PC-3 (cell line): ENCODE results near the gene KDM4B. TPM values are rescaled to one million over a fixed set of nuclear protein-coding genes. Genes with fewer than 3 reads are reported as not detected.

Source experiments
- ATAC-seq: fragments of 200-7000 bp; cut with Tn5 transposase; 2 replicates; pipeline ENCODE4 v1.9.1; 2020; ENCODE audit warnings: mild to moderate bottlenecking, moderate library complexity
- BruUV-seq: library from RNA; stranded (reverse); fragments of 400-500 nt; replicated peaks from 2 replicates; lab custom pipeline; 2021; lab: Mats Ljungman, UMichigan
- CTCF ChIA-PET: fragments of 300-600 bp; sonication (Branson Sonifier 250); formaldehyde crosslinking; loops from one replicate; lab custom pipeline; 2022; ENCODE audit warnings: antibody characterized with exemption; lab: Charles Lee
- POLR2A ChIA-PET: fragments of 300-600 bp; sonication (Branson Sonifier 250); formaldehyde crosslinking; loops from one replicate; lab custom pipeline; 2022; ENCODE audit warnings: antibody characterized with exemption; ENCODE audit not compliant: unreplicated experiment; lab: Charles Lee
- DNase-seq: peaks from one replicate; pipeline ENCODE4 v3.0.0-alpha.2; 2015
- H2AFZ ChIP-seq: fragments of 300-600 bp; sonication (generic); 2 replicates; pipeline ENCODE4 v1.6.0; 2016; ENCODE audit warnings: antibody characterized with exemption, low read length
- H3F3A ChIP-seq: fragments of 300-600 bp; sonication (generic); one replicate; pipeline ENCODE4 v1.6.0; 2017; ENCODE audit warnings: antibody characterized with exemption, low read length, control low read depth, mild to moderate bottlenecking; ENCODE audit not compliant: unreplicated experiment
- H3K27ac ChIP-seq: fragments of 300-600 bp; sonication (generic); 2 replicates; pipeline ENCODE4 v1.5.1; 2016; ENCODE audit warnings: mild to moderate bottlenecking, low read length
- H3K27me3 ChIP-seq: fragments of 300-600 bp; sonication (generic); 2 replicates; pipeline ENCODE4 v1.6.1; 2016; ENCODE audit warnings: low read length, mixed read lengths
- H3K36me3 ChIP-seq: fragments of 300-600 bp; sonication (generic); 2 replicates; pipeline ENCODE4 v1.6.1; 2016; ENCODE audit warnings: low read depth, mixed run types, low read length, mixed read lengths
- H3K4me1 ChIP-seq: fragments of 300-600 bp; sonication (generic); 2 replicates; pipeline ENCODE4 v1.5.1; 2016; ENCODE audit warnings: low read length; ENCODE audit not compliant: insufficient read depth
- H3K4me2 ChIP-seq: fragments of 300-600 bp; sonication (generic); 2 replicates; pipeline ENCODE4 v1.6.0; 2016; ENCODE audit warnings: low read length
- H3K4me3 ChIP-seq: fragments of 300-600 bp; sonication (generic); 2 replicates; pipeline ENCODE4 v1.5.1; 2016; ENCODE audit warnings: mild to moderate bottlenecking, low read length, mixed read lengths
- H3K79me2 ChIP-seq: fragments of 300-600 bp; sonication (generic); 2 replicates; pipeline ENCODE4 v1.6.1; 2017; ENCODE audit warnings: low read length, mixed read lengths
- H3K9ac ChIP-seq: fragments of 300-600 bp; sonication (generic); 2 replicates; pipeline ENCODE4 v1.6.0; 2016; ENCODE audit warnings: mild to moderate bottlenecking, low read length
- H3K9me2 ChIP-seq: fragments of 300-600 bp; sonication (generic); replicated peaks from 2 replicates; pipeline ENCODE4 v1.6.1; 2016; ENCODE audit warnings: mixed run types, low read length, mixed read lengths
- H3K9me3 ChIP-seq: fragments of 300-600 bp; sonication (generic); 2 replicates; pipeline ENCODE4 v1.6.1; 2016; ENCODE audit warnings: low read length, mixed read lengths
- H4K20me1 ChIP-seq: fragments of 300-600 bp; sonication (generic); 2 replicates; pipeline ENCODE4 v1.6.1; 2016; ENCODE audit warnings: low read length, mixed read lengths
- EZH2 ChIP-seq: fragments of 300-600 bp; sonication (generic); IDR thresholded peaks from one replicate; pipeline ENCODE4 v1.6.1; 2017; ENCODE audit warnings: antibody characterized with exemption, mild to moderate bottlenecking, low read length; ENCODE audit not compliant: unreplicated experiment
- EZH2phosphoT487 ChIP-seq: fragments of 300-600 bp; sonication (generic); IDR thresholded peaks from 2 replicates; pipeline ENCODE4 v1.6.1; 2018; ENCODE audit warnings: mild to moderate bottlenecking, antibody characterized with exemption, low read length, borderline replicate concordance
- intact Hi-C: fragments of 100-400 bp; cut with micrococcal nuclease; formaldehyde crosslinking; loops from 2 replicates; pipeline ENCODE4 v1.9.0; 2023
- total RNA-seq: library from RNA; depleted of rRNA; stranded (reverse); fragments of >200 nt; gene quantifications from 2 replicates; pipeline ENCODE4 v1.2.3, GENCODE V29; 2014
- TF ChIP-seq, protein P1 (sequence below): fragments of 300-600 bp; sonication (generic); conservative IDR thresholded peaks from 2 replicates; pipeline ENCODE4 v1.5.1; 2017; ENCODE audit warnings: antibody characterized with exemption, low read depth, mild to moderate bottlenecking, low read length

KDM4B gene
- total RNA-seq, 1 experiment from 2014 or later: 19.8 TPM

- DNase-seq (no peak), ATAC-seq (no peak)
- POLR2A ChIA-PET: no interaction called here
- H3K79me2 ChIP-seq: no peaks in the 10 kb centered on the region
- H3K4me3 ChIP-seq: no peak overlapping the region
- no peak overlapping the region for H3K9ac ChIP-seq
- H3F3A ChIP-seq: no peaks in the 10 kb centered on the region
- H3K4me1 ChIP-seq: peaks cover 17% of the 10 kb centered on the region
- intact Hi-C loops: no loop called here
- CTCF ChIA-PET: no interaction called here
- H3K27me3 ChIP-seq: no peaks in the 10 kb centered on the region
- 0 out of 2 replicates have a peak, but pooled peaks cover 2% of the 10 kb centered on the region for H3K36me3 ChIP-seq
- TF ChIP-seq EZH2 (no peak), EZH2phosphoT487 (no peak)
- TF ChIP-seq, protein P1, sequence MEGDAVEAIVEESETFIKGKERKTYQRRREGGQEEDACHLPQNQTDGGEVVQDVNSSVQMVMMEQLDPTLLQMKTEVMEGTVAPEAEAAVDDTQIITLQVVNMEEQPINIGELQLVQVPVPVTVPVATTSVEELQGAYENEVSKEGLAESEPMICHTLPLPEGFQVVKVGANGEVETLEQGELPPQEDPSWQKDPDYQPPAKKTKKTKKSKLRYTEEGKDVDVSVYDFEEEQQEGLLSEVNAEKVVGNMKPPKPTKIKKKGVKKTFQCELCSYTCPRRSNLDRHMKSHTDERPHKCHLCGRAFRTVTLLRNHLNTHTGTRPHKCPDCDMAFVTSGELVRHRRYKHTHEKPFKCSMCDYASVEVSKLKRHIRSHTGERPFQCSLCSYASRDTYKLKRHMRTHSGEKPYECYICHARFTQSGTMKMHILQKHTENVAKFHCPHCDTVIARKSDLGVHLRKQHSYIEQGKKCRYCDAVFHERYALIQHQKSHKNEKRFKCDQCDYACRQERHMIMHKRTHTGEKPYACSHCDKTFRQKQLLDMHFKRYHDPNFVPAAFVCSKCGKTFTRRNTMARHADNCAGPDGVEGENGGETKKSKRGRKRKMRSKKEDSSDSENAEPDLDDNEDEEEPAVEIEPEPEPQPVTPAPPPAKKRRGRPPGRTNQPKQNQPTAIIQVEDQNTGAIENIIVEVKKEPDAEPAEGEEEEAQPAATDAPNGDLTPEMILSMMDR: no peak
- H3K27ac ChIP-seq: no peak overlapping the region
- no peak overlapping the region for H2AFZ ChIP-seq
- no peak overlapping the region for H3K4me2 ChIP-seq
- H3K9me2 ChIP-seq: no peaks in the 10 kb centered on the region
- no peaks in the 10 kb centered on the region for H3K9me3 ChIP-seq
- BruUV-seq: no TSS peak
- no peaks in the 10 kb centered on the region for H4K20me1 ChIP-seq
Measured at GRCh38 chr19:5053661-5054060, 84.7 kb downstream of the KDM4B start.

DNA sequence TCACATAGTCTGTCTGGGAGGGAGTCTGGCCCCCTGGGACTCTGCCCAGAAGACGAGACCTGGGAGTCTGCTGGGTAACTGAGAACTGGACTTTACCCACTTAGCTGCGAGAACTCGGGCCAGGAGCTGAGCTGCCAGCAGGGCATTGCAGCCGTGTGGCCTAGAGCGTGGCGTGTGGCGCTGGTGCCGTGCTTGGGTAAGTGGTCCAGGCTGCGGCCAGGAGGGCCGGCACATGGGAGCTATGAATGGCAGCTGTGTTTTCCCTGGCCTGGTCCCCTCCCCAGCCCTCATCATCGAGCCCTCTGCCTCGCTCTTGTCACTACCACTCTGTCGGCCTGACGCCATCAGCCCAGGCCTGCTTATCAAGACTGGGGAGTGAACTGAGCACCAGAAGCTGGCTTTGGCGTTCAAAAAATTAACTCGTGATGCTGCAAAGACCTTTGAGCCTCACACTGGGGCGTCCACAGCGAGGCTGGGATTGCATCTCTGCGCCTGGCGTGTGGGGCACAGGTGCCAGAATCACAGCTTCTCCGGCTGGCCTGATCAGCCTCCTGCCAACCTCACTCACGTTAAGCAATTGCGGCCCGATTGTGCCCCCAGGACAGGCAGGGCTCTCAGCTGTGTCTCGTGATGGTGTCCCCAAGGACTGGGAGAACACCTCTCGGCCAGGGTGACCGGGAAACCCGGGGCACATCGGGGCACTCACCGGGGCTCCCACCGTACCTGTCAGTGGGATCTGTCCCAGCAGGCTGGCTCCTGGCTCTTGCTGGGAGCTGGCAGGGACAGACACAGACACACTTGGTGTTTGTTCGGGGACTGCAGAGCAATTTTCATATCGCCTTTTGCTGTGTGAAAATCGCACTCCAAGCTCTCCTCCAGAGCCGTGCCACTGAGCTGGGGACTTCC, 85.9 kb downstream of the KDM4B start:
- H3K9me2 ChIP-seq: no peaks in the 10 kb centered on the region
- peaks cover 11% of the 10 kb centered on the region for H3K4me1 ChIP-seq
- no peak overlapping the region for H3K9ac ChIP-seq
- H3K27me3 ChIP-seq: no peaks in the 10 kb centered on the region
- TF ChIP-seq, protein P1: no peak
- H3F3A ChIP-seq: no peaks in the 10 kb centered on the region
- POLR2A ChIA-PET: no interaction called here
- CTCF ChIA-PET: no interaction called here
- H3K36me3 ChIP-seq: 0 out of 2 replicates have a peak, but pooled peaks cover 2% of the 10 kb centered on the region
- no peak overlapping the region for H3K27ac ChIP-seq
- no peak overlapping the region for H2AFZ ChIP-seq
- no peak for ATAC-seq
- H3K4me3 ChIP-seq: no peak overlapping the region
- BruUV-seq: no TSS peak
- H3K4me2 ChIP-seq: no peak overlapping the region
- no peaks in the 10 kb centered on the region for H4K20me1 ChIP-seq
- H3K9me3 ChIP-seq: no peaks in the 10 kb centered on the region
- intact Hi-C loops: no loop called here
- DNase-seq: no peak
- no peaks in the 10 kb centered on the region for H3K79me2 ChIP-seq

- no peaks in the 10 kb centered on the region for H3K9me3 ChIP-seq
- H3K27ac ChIP-seq: no peak overlapping the region
- H3K4me2 ChIP-seq: no peak overlapping the region
- no peaks in the 10 kb centered on the region for H3F3A ChIP-seq
- H2AFZ ChIP-seq: no peak overlapping the region
- H3K4me1 ChIP-seq: peaks cover 11% of the 10 kb centered on the region
- H3K36me3 ChIP-seq: 0 out of 2 replicates have a peak, but pooled peaks cover 2% of the 10 kb centered on the region
- H3K4me3 ChIP-seq: no peak overlapping the region
- intact Hi-C loops: no loop called here
- ChIA-PET POLR2A (no interaction called here), CTCF (no interaction called here)
- H4K20me1 ChIP-seq: no peaks in the 10 kb centered on the region
- no peaks in the 10 kb centered on the region for H3K79me2 ChIP-seq
- DNase-seq: no peak
- no peak for ATAC-seq
- TF ChIP-seq EZH2 (no peak), EZH2phosphoT487 (no peak)
- TF ChIP-seq, protein P1: no peak
- no peaks in the 10 kb centered on the region for H3K9me2 ChIP-seq
- H3K9ac ChIP-seq: no peak overlapping the region
- no peaks in the 10 kb centered on the region for H3K27me3 ChIP-seq
- BruUV-seq: no TSS peak
Measured at GRCh38 chr19:5055457-5055776, 86.5 kb downstream of the KDM4B start.
